Measurements from ENCODE around the gene FARS2.

Gene FARS2

GRCh38 chr6:5300206-5300764 lies 39.0 kb downstream of the FARS2 start:
- DNase-seq (ENCODE audit: extremely low spot score): no peak
- CTCF ChIA-PET: no interaction called here
- POLR2A ChIA-PET: no interaction called here
- TF ChIP-seq CTBP1 (IDR thresholded peaks at IDR 0.05; ENCODE audit: borderline replicate concordance): no peak
- TF ChIP-seq SUZ12 (IDR thresholded peaks at IDR 0.05): no peak
- TF ChIP-seq FOXK2 (IDR thresholded peaks at IDR 0.05): no peak
- TF ChIP-seq LEF1 (IDR thresholded peaks at IDR 0.05; ENCODE audit: borderline replicate concordance): no peak
- TF ChIP-seq L3MBTL2 (conservative IDR thresholded peaks at IDR 0.05): no peak
- TF ChIP-seq ARNT (IDR thresholded peaks at IDR 0.05): no peak
- TF ChIP-seq BHLHE40 (IDR thresholded peaks at IDR 0.05; ENCODE audit: borderline replicate concordance): no peak
- TF ChIP-seq NFRKB (IDR thresholded peaks at IDR 0.05): no peak
- no peak for TF ChIP-seq FOXA1 (IDR thresholded peaks at IDR 0.05)
- no peak for TF ChIP-seq ELF4 (IDR thresholded peaks at IDR 0.05)
- TF ChIP-seq PKNOX1 (IDR thresholded peaks at IDR 0.05): no peak
- TF ChIP-seq HDGF (IDR thresholded peaks at IDR 0.05; ENCODE audit: borderline replicate concordance): no peak
- no peak for TF ChIP-seq SP1 (IDR thresholded peaks at IDR 0.05)
- TF ChIP-seq TARDBP (IDR thresholded peaks at IDR 0.05): no peak
- no peak for TF ChIP-seq FOXM1 (IDR thresholded peaks at IDR 0.05; ENCODE audit: borderline replicate concordance)

GRCh38 chr6:5302220-5302946 lies 41.1 kb downstream of the FARS2 start:
- DNase-seq (ENCODE audit: extremely low spot score): no peak
- ChIA-PET CTCF (interaction anchor here (0.7 kb wide), 1 partner anchor 8 kb away, joined by 3 read pairs; no protein-coding TSS in a partner anchor), POLR2A (no interaction called here)
- TF ChIP-seq BHLHE40 (IDR thresholded peaks at IDR 0.05; ENCODE audit: borderline replicate concordance): no peak
- TF ChIP-seq SP1 (IDR thresholded peaks at IDR 0.05): no peak
- TF ChIP-seq CTBP1 (IDR thresholded peaks at IDR 0.05; ENCODE audit: borderline replicate concordance): no peak
- no peak for TF ChIP-seq ELF4 (IDR thresholded peaks at IDR 0.05)
- no peak for TF ChIP-seq ARNT (IDR thresholded peaks at IDR 0.05)
- no peak for TF ChIP-seq SUZ12 (IDR thresholded peaks at IDR 0.05)
- TF ChIP-seq TARDBP (IDR thresholded peaks at IDR 0.05): no peak

- TF ChIP-seq FOXA1 (IDR thresholded peaks at IDR 0.05) (no peak), PKNOX1 (IDR thresholded peaks at IDR 0.05) (no peak), FOXM1 (IDR thresholded peaks at IDR 0.05; ENCODE audit: borderline replicate concordance) (no peak), TARDBP (IDR thresholded peaks at IDR 0.05) (no peak), FOXK2 (IDR thresholded peaks at IDR 0.05) (no peak), L3MBTL2 (conservative IDR thresholded peaks at IDR 0.05) (0 out of 2 replicates have a peak, but pooled peaks have one; percentile 24)
- ChIA-PET CTCF (interaction anchor here (0.5 to 1.3 kb wide), 3 partner anchors 8 to 227 kb away, joined by 3 read pairs; no protein-coding TSS in a partner anchor), POLR2A (no interaction called here)
- peak; percentile 52 for DNase-seq (ENCODE audit: extremely low spot score)
Measured at GRCh38 chr6:5302995-5303622, 41.8 kb downstream of the FARS2 start.

GRCh38 chr6:5303682-5304081 lies 42.4 kb downstream of the FARS2 start:
- no peak for TF ChIP-seq ELF4 (IDR thresholded peaks at IDR 0.05)
- TF ChIP-seq LEF1 (IDR thresholded peaks at IDR 0.05; ENCODE audit: borderline replicate concordance): no peak
- no peak for TF ChIP-seq FOXK2 (IDR thresholded peaks at IDR 0.05)
- no peak for TF ChIP-seq FOXA1 (IDR thresholded peaks at IDR 0.05)
- TF ChIP-seq PKNOX1 (IDR thresholded peaks at IDR 0.05): no peak
- TF ChIP-seq ARNT (IDR thresholded peaks at IDR 0.05): no peak
- no peak for TF ChIP-seq BHLHE40 (IDR thresholded peaks at IDR 0.05; ENCODE audit: borderline replicate concordance)
- TF ChIP-seq NFRKB (IDR thresholded peaks at IDR 0.05): no peak
- TF ChIP-seq FOXM1 (IDR thresholded peaks at IDR 0.05; ENCODE audit: borderline replicate concordance): no peak
- TF ChIP-seq CTBP1 (IDR thresholded peaks at IDR 0.05; ENCODE audit: borderline replicate concordance): no peak
- TF ChIP-seq SP1 (IDR thresholded peaks at IDR 0.05): no peak
- CTCF ChIA-PET: interaction anchor here (0.5 to 1.3 kb wide), 2 partner anchors 25 to 226 kb away, joined by 3 read pairs; no protein-coding TSS in a partner anchor
- POLR2A ChIA-PET: no interaction called here

GRCh38 chr6:5305968-5306626 lies 44.8 kb downstream of the FARS2 start:
- TF ChIP-seq SUZ12 (IDR thresholded peaks at IDR 0.05) (no peak), SP1 (IDR thresholded peaks at IDR 0.05) (no peak), FOXA1 (IDR thresholded peaks at IDR 0.05) (no peak), L3MBTL2 (conservative IDR thresholded peaks at IDR 0.05) (peak; percentile 36; the same call in 1 of the 2 replicates), PKNOX1 (IDR thresholded peaks at IDR 0.05) (peak; percentile 97), LEF1 (IDR thresholded peaks at IDR 0.05; ENCODE audit: borderline replicate concordance) (peak; percentile 44; the same call in 1 of the 2 replicates), ARNT (IDR thresholded peaks at IDR 0.05) (no peak), HDGF (IDR thresholded peaks at IDR 0.05; ENCODE audit: borderline replicate concordance) (no peak), FOXM1 (IDR thresholded peaks at IDR 0.05; ENCODE audit: borderline replicate concordance) (peak; percentile 12; the same call in 1 of the 2 replicates), CTBP1 (IDR thresholded peaks at IDR 0.05; ENCODE audit: borderline replicate concordance) (peak; percentile 96)
- ChIA-PET POLR2A (interaction anchor here (0.9 kb wide), 1 partner anchor 10 kb away, joined by 3 read pairs; no protein-coding TSS in a partner anchor), CTCF (interaction anchor here (2.3 kb wide), 1 partner anchor 162 kb away, joined by 9 read pairs; no protein-coding TSS in a partner anchor)
- DNase-seq (ENCODE audit: extremely low spot score): peak; percentile 61

More at GRCh38 chr6:5303682-5304081, 42.4 kb downstream of the FARS2 start:
- no peak for DNase-seq (ENCODE audit: extremely low spot score)
